ENCODE measurements around the gene SPATA13.

SPATA13 gene

DNA sequence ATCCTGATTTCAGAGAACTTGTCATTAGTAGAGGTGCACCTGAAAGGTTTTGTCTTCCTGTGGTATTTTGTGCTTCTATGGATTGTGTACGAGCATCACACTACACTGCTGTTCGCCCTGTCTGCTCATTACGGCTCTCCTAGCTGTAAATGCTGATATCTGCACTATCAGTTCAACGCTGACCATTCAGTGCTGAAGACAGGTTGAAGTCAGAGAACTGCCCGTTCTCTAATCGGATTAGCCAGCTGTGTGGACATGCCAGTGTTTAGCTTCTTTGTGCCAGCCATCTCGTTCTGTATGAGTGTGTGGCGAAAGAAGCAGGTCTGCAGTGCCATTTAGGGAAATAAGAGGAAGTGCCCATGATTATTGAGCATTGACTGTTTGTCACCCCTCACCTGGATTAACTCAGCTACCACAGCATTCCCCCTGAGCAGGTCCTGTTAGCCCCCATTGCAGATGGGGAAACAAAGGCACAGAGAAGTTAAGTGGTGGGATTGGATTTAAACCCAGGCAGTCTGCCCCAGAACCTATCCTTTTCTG, 127.3 kb downstream of the SPATA13 start:
- DNase-seq (ENCODE audit: low read depth), result no peak
- TF ChIP-seq, protein P1, sequence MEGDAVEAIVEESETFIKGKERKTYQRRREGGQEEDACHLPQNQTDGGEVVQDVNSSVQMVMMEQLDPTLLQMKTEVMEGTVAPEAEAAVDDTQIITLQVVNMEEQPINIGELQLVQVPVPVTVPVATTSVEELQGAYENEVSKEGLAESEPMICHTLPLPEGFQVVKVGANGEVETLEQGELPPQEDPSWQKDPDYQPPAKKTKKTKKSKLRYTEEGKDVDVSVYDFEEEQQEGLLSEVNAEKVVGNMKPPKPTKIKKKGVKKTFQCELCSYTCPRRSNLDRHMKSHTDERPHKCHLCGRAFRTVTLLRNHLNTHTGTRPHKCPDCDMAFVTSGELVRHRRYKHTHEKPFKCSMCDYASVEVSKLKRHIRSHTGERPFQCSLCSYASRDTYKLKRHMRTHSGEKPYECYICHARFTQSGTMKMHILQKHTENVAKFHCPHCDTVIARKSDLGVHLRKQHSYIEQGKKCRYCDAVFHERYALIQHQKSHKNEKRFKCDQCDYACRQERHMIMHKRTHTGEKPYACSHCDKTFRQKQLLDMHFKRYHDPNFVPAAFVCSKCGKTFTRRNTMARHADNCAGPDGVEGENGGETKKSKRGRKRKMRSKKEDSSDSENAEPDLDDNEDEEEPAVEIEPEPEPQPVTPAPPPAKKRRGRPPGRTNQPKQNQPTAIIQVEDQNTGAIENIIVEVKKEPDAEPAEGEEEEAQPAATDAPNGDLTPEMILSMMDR (IDR thresholded peaks at IDR 0.05; ENCODE audit: low read depth, low read length, missing control alignments), result no peak
- no peak overlapping the region for H3K4me3 ChIP-seq (ENCODE audit: low read depth, low read length)

DNA sequence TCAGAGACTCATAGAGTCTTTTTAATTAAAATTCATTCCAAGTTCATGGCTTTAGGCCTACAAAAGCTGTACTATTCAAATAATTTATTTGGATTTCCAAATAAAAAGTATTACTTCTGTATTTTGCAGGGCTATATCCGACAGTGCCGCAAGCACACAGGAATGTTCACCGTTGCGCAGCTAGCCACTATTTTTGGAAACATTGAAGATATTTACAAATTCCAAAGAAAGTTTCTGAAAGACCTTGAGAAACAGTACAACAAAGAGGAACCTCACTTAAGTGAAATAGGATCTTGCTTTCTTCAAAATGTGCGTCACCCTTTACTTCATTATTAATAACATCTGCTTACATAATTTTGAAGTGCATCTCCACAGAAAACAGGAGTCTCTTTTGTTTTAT, 128.3 kb downstream of the SPATA13 start:
- TF ChIP-seq, protein P1 (IDR thresholded peaks at IDR 0.05; ENCODE audit: low read depth, low read length, missing control alignments), result no peak

DNA sequence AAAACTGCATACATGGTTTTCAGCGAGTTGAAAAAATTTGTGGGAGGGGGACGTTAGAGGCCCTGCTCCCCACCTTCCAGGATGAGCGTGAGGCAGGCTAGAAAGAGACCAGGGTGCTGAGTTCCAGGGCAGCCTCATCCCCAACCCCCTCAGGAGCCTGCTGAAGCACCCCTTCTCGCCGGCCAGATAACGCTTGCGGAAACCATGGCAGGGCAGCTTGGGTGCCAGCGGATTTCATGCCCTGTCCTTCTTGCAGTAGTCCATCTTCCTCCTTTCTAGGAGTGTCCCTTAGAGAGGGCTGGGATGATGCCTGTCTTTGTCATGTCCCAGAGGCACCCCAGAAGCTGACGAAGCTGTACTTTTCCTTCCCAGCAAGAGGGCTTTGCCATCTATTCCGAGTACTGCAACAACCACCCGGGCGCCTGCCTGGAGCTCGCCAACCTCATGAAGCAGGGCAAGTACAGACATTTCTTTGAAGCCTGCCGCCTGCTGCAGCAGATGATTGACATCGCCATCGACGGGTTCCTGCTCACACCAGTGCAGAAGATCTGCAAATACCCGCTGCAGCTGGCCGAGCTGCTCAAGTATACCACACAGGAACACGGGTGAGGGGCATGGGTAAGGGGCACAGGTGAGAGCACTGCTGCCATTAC, 129.9 kb downstream of the SPATA13 start:
- TF ChIP-seq, protein P1 (IDR thresholded peaks at IDR 0.05; ENCODE audit: low read depth, low read length, missing control alignments), result no peak

More for the DNA sequence above, 128.3 kb downstream of the SPATA13 start:
- no peak overlapping the region for H3K4me3 ChIP-seq (ENCODE audit: low read depth, low read length)
- DNase-seq (ENCODE audit: low read depth), result no peak

DNA sequence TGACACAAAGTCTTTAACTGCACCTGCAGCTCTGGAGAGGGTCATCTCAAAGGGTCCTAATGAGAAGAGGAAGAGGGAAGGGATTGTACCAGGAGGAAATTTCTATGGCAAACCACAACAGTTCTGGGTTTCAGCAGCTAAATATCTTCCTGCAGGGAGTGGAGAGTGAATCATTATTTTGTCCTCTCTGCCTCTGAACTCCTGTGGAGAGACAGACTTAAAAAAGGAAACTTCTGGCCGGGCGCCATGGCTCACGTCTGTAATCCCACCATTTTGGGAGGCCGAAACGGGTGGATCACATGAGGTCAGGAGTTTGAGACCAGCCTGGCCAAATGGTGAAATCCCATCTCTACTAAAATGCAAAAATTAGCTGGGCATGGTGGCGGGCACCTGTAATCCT, 132.0 kb downstream of the SPATA13 start:
- no peak overlapping the region for H3K4me3 ChIP-seq (ENCODE audit: low read depth, low read length)
- DNase-seq (ENCODE audit: low read depth), result no peak
- TF ChIP-seq, protein P1 (IDR thresholded peaks at IDR 0.05; ENCODE audit: low read depth, low read length, missing control alignments), result no peak

More for the DNA sequence above, 129.9 kb downstream of the SPATA13 start:
- no peak for DNase-seq (ENCODE audit: low read depth)
- no peak overlapping the region for H3K4me3 ChIP-seq (ENCODE audit: low read depth, low read length)

DNA sequence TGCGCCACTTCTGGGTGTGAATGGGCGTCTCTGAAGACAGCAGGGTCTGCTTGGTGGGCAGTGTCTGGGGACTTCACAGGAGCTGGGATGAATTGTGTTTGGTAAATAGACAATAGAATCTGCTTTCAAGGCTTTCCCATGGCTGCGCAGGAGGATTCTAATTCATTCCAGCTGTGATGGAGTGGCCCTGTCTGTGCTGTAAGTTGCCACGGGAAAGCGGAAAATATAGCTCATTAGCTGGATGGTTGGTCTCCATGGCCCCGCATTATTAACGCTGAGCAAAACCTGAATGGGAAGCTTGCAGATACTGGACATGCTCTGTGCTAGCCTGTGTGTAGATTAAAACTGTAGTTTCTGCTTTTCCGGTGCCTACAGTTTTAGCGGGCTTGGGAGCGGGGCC, 133.2 kb downstream of the SPATA13 start:
- no peak overlapping the region for H3K4me3 ChIP-seq (ENCODE audit: low read depth, low read length)
- TF ChIP-seq, protein P1 (IDR thresholded peaks at IDR 0.05; ENCODE audit: low read depth, low read length, missing control alignments), result no peak
- DNase-seq (ENCODE audit: low read depth), result no peak

DNA sequence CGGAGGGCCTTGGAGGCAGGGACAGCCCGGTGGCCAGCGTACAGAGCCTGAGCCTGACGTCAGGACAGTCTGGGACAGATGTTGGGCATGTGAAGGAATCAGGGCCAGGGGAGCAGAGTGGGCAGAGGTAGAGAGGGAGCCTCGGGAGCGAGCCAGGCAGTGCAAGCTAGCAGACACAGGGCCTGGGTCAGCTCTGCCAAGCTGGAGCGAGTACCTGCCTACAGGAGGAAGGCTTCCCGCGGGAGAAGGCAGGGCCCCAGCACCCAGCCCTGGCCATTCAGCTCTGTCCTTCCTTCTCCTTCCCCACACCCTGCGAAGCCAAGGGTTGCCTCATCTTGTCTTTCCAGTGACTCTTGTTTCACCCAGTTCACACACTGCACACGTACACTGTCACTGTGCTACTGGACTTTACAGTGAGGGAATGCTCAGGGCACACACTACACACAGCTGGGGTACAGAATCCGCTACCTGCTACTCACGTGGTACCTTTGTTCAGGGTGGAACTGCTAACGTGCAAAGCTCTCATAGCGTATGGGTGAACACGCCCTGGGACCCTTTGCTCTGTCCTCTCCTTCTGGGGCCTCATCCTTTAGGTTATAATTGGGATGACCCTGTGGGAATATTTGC, 139.1 kb downstream of the SPATA13 start:
- H3K4me3 ChIP-seq (ENCODE audit: low read depth, low read length), result no peak overlapping the region
- no peak for DNase-seq (ENCODE audit: low read depth)
- TF ChIP-seq, protein P1 (IDR thresholded peaks at IDR 0.05; ENCODE audit: low read depth, low read length, missing control alignments), result no peak
